Neural progenitor cell (in vitro differentiated cells): ENCODE measurements around the gene CHAC1. TPM values are rescaled to one million over a fixed set of nuclear protein-coding genes. Genes with fewer than 3 reads are reported as not detected.
A peak's percentile ranks its signal among the peaks of the same experiment; 100 is the strongest.

Experiments
- DNase-seq: peaks from one replicate; pipeline ENCODE4 v3.0.0-alpha.2; 2016; ENCODE audit warnings: low spot score
- H2AFZ ChIP-seq: fragments of 200-600 bp; sonication (generic); replicated peaks from 2 replicates; pipeline ENCODE4 v1.6.1; 2016; ENCODE audit warnings: antibody characterized with exemption
- H3F3A ChIP-seq: fragments of 200-600 bp; sonication (generic); 2 replicates; pipeline ENCODE4 v1.6.1; 2016; ENCODE audit warnings: antibody characterized with exemption, low read depth
- H3K27ac ChIP-seq: fragments of 200-600 bp; sonication (generic); 2 replicates; pipeline ENCODE4 v1.5.1; 2016; ENCODE audit warnings: mild to moderate bottlenecking
- H3K27me3 ChIP-seq: fragments of 200-600 bp; sonication (generic); 2 replicates; pipeline ENCODE4 v1.6.1; 2016; ENCODE audit warnings: mild to moderate bottlenecking, moderate library complexity
- H3K36me3 ChIP-seq: fragments of 200-600 bp; sonication (generic); 2 replicates; pipeline ENCODE4 v1.5.1; 2016
- H3K4me1 ChIP-seq: fragments of 200-600 bp; sonication (generic); 2 replicates; pipeline ENCODE4 v1.6.1; 2016; ENCODE audit warnings: mixed run types
- H3K4me2 ChIP-seq: fragments of 200-600 bp; sonication (generic); 2 replicates; pipeline ENCODE4 v1.6.1; 2016
- H3K4me3 ChIP-seq: fragments of 200-600 bp; sonication (generic); 2 replicates; pipeline ENCODE4 v1.5.1; 2016
- H3K79me2 ChIP-seq: fragments of 200-600 bp; sonication (generic); 2 replicates; pipeline ENCODE4 v1.6.1; 2016; ENCODE audit warnings: low read depth
- H3K9ac ChIP-seq: fragments of 200-600 bp; sonication (generic); 2 replicates; pipeline ENCODE4 v1.6.1; 2016
- H3K9me3 ChIP-seq: fragments of 200-600 bp; sonication (generic); 2 replicates; pipeline ENCODE4 v1.5.1; 2016; ENCODE audit warnings: low read depth
- H4K20me1 ChIP-seq: fragments of 200-600 bp; sonication (generic); 2 replicates; pipeline ENCODE4 v1.6.1; 2016; ENCODE audit warnings: low read depth
- H3K27ac Mint-ChIP-seq: 3 replicates; pipeline ENCODE4 v1.8.0; 2021; ENCODE audit warnings: mixed read lengths
- H3K27me3 Mint-ChIP-seq: 2 replicates; pipeline ENCODE4 v1.8.0; 2022; ENCODE audit warnings: low read depth, mild to moderate bottlenecking, inconsistent platforms, moderate library complexity, mixed read lengths; ENCODE audit not compliant: insufficient read depth
- H3K36me3 Mint-ChIP-seq: 3 replicates; pipeline ENCODE4 v1.8.0; 2021; ENCODE audit warnings: mixed read lengths
- H3K4me1 Mint-ChIP-seq: 3 replicates; pipeline ENCODE4 v1.8.0; 2021; ENCODE audit warnings: mixed read lengths
- H3K4me3 Mint-ChIP-seq: 3 replicates; pipeline ENCODE4 v1.8.0; 2021; ENCODE audit warnings: mild to moderate bottlenecking, moderate library complexity, mixed read lengths
- H3K9me3 Mint-ChIP-seq: 3 replicates; pipeline ENCODE4 v1.8.0; 2020; ENCODE audit warnings: mixed read lengths
- EZH2 ChIP-seq: fragments of 200-600 bp; sonication (generic); IDR thresholded peaks from 2 replicates; pipeline ENCODE4 v1.6.1; 2017; ENCODE audit warnings: antibody characterized with exemption, mild to moderate bottlenecking, moderate library complexity
- EZH2phosphoT487 ChIP-seq: fragments of 200-600 bp; sonication (generic); IDR thresholded peaks from 2 replicates; pipeline ENCODE4 v1.6.1; 2017; ENCODE audit warnings: antibody characterized with exemption
- total RNA-seq: library from RNA; depleted of rRNA; stranded (reverse); fragments of >200 nt; gene quantifications from 2 replicates; pipeline ENCODE4 v1.2.3, GENCODE V29; 2015; ENCODE audit warnings: low replicate concordance
- TF ChIP-seq, protein P1 (sequence below): fragments of 200-600 bp; sonication (generic); IDR thresholded peaks from 2 replicates; pipeline ENCODE4 v1.5.1; 2017; ENCODE audit warnings: antibody characterized with exemption, mild to moderate bottlenecking

The CHAC1 gene
- total RNA-seq, 1 donor from 2014 or later = 2.4 TPM

- Histone ChIP-seq H3K36me3 (no peaks in the 10 kb centered on the region), H2AFZ (no peak overlapping the region), H3F3A (no peaks in the 10 kb centered on the region), H3K27ac (no peak overlapping the region), H3K4me1 (no peaks in the 10 kb centered on the region), H3K4me2 (no peak overlapping the region), H3K4me3 (no peak overlapping the region), H3K9ac (no peak overlapping the region), H3K9me3 (no peaks in the 10 kb centered on the region), H3K79me2 (no peaks in the 10 kb centered on the region), H3K27me3 (no peaks in the 10 kb centered on the region), H4K20me1 (no peaks in the 10 kb centered on the region)
- Mint-ChIP-seq H3K4me1 (no peaks in the 10 kb centered on the region), H3K27ac (no peak overlapping the region), H3K9me3 (no peaks in the 10 kb centered on the region), H3K36me3 (peaks cover 14% of the 10 kb centered on the region), H3K27me3 (peaks cover 4% of the 10 kb centered on the region), H3K4me3 (no peak overlapping the region)
- TF ChIP-seq, protein P1, sequence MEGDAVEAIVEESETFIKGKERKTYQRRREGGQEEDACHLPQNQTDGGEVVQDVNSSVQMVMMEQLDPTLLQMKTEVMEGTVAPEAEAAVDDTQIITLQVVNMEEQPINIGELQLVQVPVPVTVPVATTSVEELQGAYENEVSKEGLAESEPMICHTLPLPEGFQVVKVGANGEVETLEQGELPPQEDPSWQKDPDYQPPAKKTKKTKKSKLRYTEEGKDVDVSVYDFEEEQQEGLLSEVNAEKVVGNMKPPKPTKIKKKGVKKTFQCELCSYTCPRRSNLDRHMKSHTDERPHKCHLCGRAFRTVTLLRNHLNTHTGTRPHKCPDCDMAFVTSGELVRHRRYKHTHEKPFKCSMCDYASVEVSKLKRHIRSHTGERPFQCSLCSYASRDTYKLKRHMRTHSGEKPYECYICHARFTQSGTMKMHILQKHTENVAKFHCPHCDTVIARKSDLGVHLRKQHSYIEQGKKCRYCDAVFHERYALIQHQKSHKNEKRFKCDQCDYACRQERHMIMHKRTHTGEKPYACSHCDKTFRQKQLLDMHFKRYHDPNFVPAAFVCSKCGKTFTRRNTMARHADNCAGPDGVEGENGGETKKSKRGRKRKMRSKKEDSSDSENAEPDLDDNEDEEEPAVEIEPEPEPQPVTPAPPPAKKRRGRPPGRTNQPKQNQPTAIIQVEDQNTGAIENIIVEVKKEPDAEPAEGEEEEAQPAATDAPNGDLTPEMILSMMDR = no peak
- no peak for TF ChIP-seq EZH2phosphoT487
- TF ChIP-seq EZH2 = no peak
- DNase-seq = no peak
These were observed 24.9 kb downstream of the CHAC1 start for GRCh38 chr15:40978141-40978540.

DNA sequence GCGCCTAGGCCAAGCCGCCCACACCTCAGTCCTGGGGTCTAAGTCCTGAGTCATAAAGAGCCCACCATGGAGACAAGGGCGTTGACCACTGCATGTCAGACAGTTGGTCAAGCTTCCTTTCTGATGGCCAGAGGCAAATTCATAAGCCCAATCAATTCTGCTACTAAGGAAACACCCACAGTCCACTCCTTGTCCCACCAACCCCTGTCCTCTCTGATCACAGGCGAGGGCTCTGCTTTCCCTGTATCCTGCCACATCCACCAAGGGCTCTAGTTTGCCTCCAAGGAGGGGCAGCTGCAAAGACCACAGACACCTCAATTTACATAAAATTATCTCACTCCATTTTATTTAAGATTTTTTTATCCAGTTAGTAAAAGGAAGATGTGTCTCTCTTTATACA lies 25.3 kb downstream of the CHAC1 start:
- no peaks in the 10 kb centered on the region for H3K36me3 ChIP-seq
- H3K9ac ChIP-seq = no peak overlapping the region
- H2AFZ ChIP-seq = no peak overlapping the region
- TF ChIP-seq EZH2 (no peak), EZH2phosphoT487 (no peak)
- TF ChIP-seq, protein P1 = no peak
- Mint-ChIP-seq H3K36me3 (peaks cover 17% of the 10 kb centered on the region), H3K4me1 (no peaks in the 10 kb centered on the region), H3K27ac (peak overlapping the region; percentile 54), H3K9me3 (no peaks in the 10 kb centered on the region), H3K27me3 (peaks cover 4% of the 10 kb centered on the region), H3K4me3 (no peak overlapping the region)
- no peak overlapping the region for H3K4me3 ChIP-seq
- H3K4me1 ChIP-seq = no peaks in the 10 kb centered on the region
- no peak overlapping the region for H3K27ac ChIP-seq
- H3K79me2 ChIP-seq = no peaks in the 10 kb centered on the region
- H4K20me1 ChIP-seq = no peaks in the 10 kb centered on the region
- H3K9me3 ChIP-seq = no peaks in the 10 kb centered on the region
- DNase-seq = no peak
- no peaks in the 10 kb centered on the region for H3K27me3 ChIP-seq
- no peaks in the 10 kb centered on the region for H3F3A ChIP-seq
- no peak overlapping the region for H3K4me2 ChIP-seq

DNA sequence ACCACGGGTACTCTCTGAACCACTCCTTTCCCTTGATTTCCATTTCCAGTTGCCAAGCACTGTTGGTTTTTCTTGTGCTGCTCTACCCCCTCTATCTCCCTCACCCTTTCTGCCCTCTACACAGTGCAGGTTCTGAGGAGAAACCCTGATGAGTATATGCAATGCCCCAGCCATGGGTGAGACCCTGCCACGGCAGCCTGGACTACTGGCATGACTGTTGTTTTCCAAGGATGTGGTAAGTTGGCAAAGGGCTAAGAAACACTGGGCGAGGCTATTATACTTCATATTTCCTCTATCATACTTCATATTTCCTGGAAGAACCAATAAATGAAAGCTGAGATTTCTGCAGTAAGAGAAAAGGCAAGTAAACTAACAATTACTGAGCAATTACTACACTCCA lies 27.9 kb downstream of the CHAC1 start:
- H4K20me1 ChIP-seq = no peaks in the 10 kb centered on the region
- no peak overlapping the region for H3K4me2 ChIP-seq
- Mint-ChIP-seq H3K36me3 (peaks cover 20% of the 10 kb centered on the region), H3K9me3 (no peaks in the 10 kb centered on the region), H3K4me1 (no peaks in the 10 kb centered on the region), H3K4me3 (no peak overlapping the region), H3K27ac (no peak overlapping the region), H3K27me3 (peaks cover 4% of the 10 kb centered on the region)
- H3K4me1 ChIP-seq = no peaks in the 10 kb centered on the region
- no peaks in the 10 kb centered on the region for H3K9me3 ChIP-seq
- H3K36me3 ChIP-seq = no peaks in the 10 kb centered on the region
- H3K4me3 ChIP-seq = no peak overlapping the region
- H3K9ac ChIP-seq = no peak overlapping the region
- no peaks in the 10 kb centered on the region for H3K79me2 ChIP-seq
- no peak for DNase-seq
- H3K27me3 ChIP-seq = no peaks in the 10 kb centered on the region
- no peaks in the 10 kb centered on the region for H3F3A ChIP-seq
- H2AFZ ChIP-seq = no peak overlapping the region
- H3K27ac ChIP-seq = no peak overlapping the region
- no peak for TF ChIP-seq EZH2phosphoT487
- TF ChIP-seq EZH2 = no peak
- TF ChIP-seq, protein P1 = no peak

DNA sequence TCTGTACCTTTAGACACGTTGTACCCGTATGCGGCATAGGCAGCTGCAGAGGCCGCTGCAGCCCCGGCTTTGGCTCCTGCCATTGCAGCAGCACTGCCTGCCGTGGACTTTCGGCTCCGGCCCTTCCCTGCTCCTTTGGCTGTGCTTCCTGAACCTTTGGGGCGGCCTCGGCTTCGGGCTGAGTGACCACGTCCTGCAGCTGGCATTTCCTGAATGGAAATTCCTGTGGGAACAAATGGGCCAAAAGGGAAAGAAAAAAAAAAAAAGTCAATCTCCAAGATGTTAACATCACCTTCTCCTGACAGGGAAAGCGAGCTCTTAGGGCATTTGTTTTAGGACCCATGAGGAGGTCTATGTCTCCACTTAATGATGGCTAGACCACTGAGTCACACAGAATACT lies 29.6 kb downstream of the CHAC1 start:
- H3K9me3 Mint-ChIP-seq = no peaks in the 10 kb centered on the region
- Histone ChIP-seq H3K9ac (no peak overlapping the region), H3K4me1 (no peaks in the 10 kb centered on the region), H3K27ac (no peak overlapping the region), H3F3A (no peaks in the 10 kb centered on the region), H2AFZ (no peak overlapping the region), H3K27me3 (no peaks in the 10 kb centered on the region), H3K36me3 (peaks cover 5% of the 10 kb centered on the region), H3K4me2 (no peak overlapping the region), H3K79me2 (no peaks in the 10 kb centered on the region), H4K20me1 (no peaks in the 10 kb centered on the region), H3K9me3 (no peaks in the 10 kb centered on the region), H3K4me3 (no peak overlapping the region)
- peaks cover 4% of the 10 kb centered on the region for H3K27me3 Mint-ChIP-seq
- H3K4me1 Mint-ChIP-seq = no peaks in the 10 kb centered on the region
- H3K4me3 Mint-ChIP-seq = no peak overlapping the region
- TF ChIP-seq, protein P1 = no peak
- TF ChIP-seq EZH2 (no peak), EZH2phosphoT487 (no peak)
- DNase-seq = no peak
- H3K27ac Mint-ChIP-seq = no peak overlapping the region
- H3K36me3 Mint-ChIP-seq = peaks cover 30% of the 10 kb centered on the region
